GM12801 (cell line): Measurements from ENCODE around the gene TBC1D1.

ENCODE experiments used
- CTCF ChIP-seq: IDR thresholded peaks from one replicate; pipeline ENCODE4 v1.5.1; 2011; ENCODE audit warnings: control low read depth; ENCODE audit not compliant: insufficient read length; ENCODE audit errors: extremely low read depth

The TBC1D1 gene

GRCh38 chr4:38011511-38012162 lies 120.8 kb downstream of the TBC1D1 start:
- TF ChIP-seq CTCF: no peak

GRCh38 chr4:38013461-38014366 lies 122.8 kb downstream of the TBC1D1 start:
- TF ChIP-seq CTCF: no peak

- no peak for TF ChIP-seq CTCF
Observed at GRCh38 chr4:38014421-38014852, 123.6 kb downstream of the TBC1D1 start.

GRCh38 chr4:38015886-38016515 lies 125.1 kb downstream of the TBC1D1 start:
- TF ChIP-seq CTCF: no peak

GRCh38 chr4:38016698-38017097 lies 125.8 kb downstream of the TBC1D1 start:
- TF ChIP-seq CTCF: no peak

GRCh38 chr4:38017609-38018008 lies 126.7 kb downstream of the TBC1D1 start:
- TF ChIP-seq CTCF: no peak

GRCh38 chr4:38020386-38020785 lies 129.5 kb downstream of the TBC1D1 start:
- no peak for TF ChIP-seq CTCF
